HepG2 (cell line): ENCODE measurements around the gene UBE2L6. TPM values are rescaled to one million over a fixed set of nuclear protein-coding genes. Genes with fewer than 3 reads are reported as not detected.
A peak's percentile ranks its signal among the peaks of the same experiment; 100 is the strongest.

Experiments used
- DNMT1 ChIP-seq: sonication (generic); formaldehyde crosslinking; IDR thresholded peaks from 2 replicates; pipeline ENCODE4 v1.5.1; 2020; ENCODE audit warnings: mild to moderate bottlenecking, missing genetic modification reagents
- NPAS2 ChIP-seq: sonication (generic); formaldehyde crosslinking; IDR thresholded peaks from 2 replicates; pipeline ENCODE4 v1.8.0; 2022; ENCODE audit warnings: mild to moderate bottlenecking, missing genetic modification reagents, borderline replicate concordance
- SMAD3 ChIP-seq: sonication (generic); formaldehyde crosslinking; IDR thresholded peaks from 2 replicates; pipeline ENCODE4 v1.4.0; 2020; ENCODE audit warnings: missing genetic modification reagents
- SMC3 ChIP-seq: IDR thresholded peaks from 2 replicates; pipeline ENCODE4 v1.6.1; 2011; ENCODE audit warnings: low read length, improper control_type of control experiment
- SP4 ChIP-seq: sonication (generic); formaldehyde crosslinking; IDR thresholded peaks from 2 replicates; pipeline ENCODE4 v1.8.1; 2023; ENCODE audit warnings: mild to moderate bottlenecking, missing genetic modification reagents
- TFE3 ChIP-seq: IDR thresholded peaks from 2 replicates; pipeline ENCODE4 v1.6.1; 2016
- THAP9 ChIP-seq: sonication (generic); formaldehyde crosslinking; IDR thresholded peaks from 2 replicates; pipeline ENCODE4; 2020; ENCODE audit warnings: missing genetic modification reagents, mild to moderate bottlenecking, borderline replicate concordance
- UBTF ChIP-seq: sonication (generic); formaldehyde crosslinking; IDR thresholded peaks from 2 replicates; pipeline ENCODE4 v1.4.0; 2020; ENCODE audit warnings: mild to moderate bottlenecking, missing genetic modification reagents
- ZKSCAN1 ChIP-seq: fragments of 150-350 bp; IDR thresholded peaks from 2 replicates; pipeline ENCODE4 v1.6.1; 2014; ENCODE audit warnings: low read length
- ZNF3 ChIP-seq: IDR thresholded peaks from 2 replicates; pipeline ENCODE4 v1.7.0; 2017; ENCODE audit warnings: inconsistent platforms
- ZNF350 ChIP-seq: sonication (generic); formaldehyde crosslinking; IDR thresholded peaks from 2 replicates; pipeline ENCODE4 v1.4.0; 2020; ENCODE audit warnings: mild to moderate bottlenecking, low read depth, missing genetic modification reagents, borderline replicate concordance
- ZNF44 ChIP-seq: sonication (generic); formaldehyde crosslinking; IDR thresholded peaks from 2 replicates; pipeline ENCODE4 v1.5.1; 2020; ENCODE audit warnings: mild to moderate bottlenecking, missing genetic modification reagents
- ZNF562 ChIP-seq: sonication (generic); formaldehyde crosslinking; IDR thresholded peaks from 2 replicates; pipeline ENCODE4 v1.8.0; 2022; ENCODE audit warnings: missing genetic modification reagents, borderline replicate concordance
- ZNF749 ChIP-seq: sonication (generic); formaldehyde crosslinking; IDR thresholded peaks from 2 replicates; pipeline ENCODE4 v1.8.0; 2022; ENCODE audit warnings: mild to moderate bottlenecking, missing genetic modification reagents, moderate library complexity, borderline replicate concordance
- polyA plus RNA-seq, 8 experiments: library from polyadenylated mRNA; depleted of rRNA in 3 of 8; stranded (reverse) in 7 of 8; unstranded in 1 of 8; fragments of >200 nt; fragmentation: Illumina TruSeq in 4 of 8; extraction: Trizol in 4 of 8; gene quantifications; 2 replicates each; pipeline versions ENCODE4 v1.2.1 to v1.2.3, GENCODE V29; 2011 to 2016; ENCODE audit warnings: low read depth in 4 of 8, missing spikeins in 1 of 8, mixed read lengths in 1 of 8; ENCODE audit not compliant: insufficient read depth in 1 of 8
- total RNA-seq, 5 experiments: library from RNA; depleted of rRNA; stranded (reverse); fragments of >200 nt; fragmentation: Illumina TruSeq; extraction: Trizol; gene quantifications; 2 replicates each; pipeline ENCODE4 v1.2.3, GENCODE V29; 2016; ENCODE audit warnings: low read depth in 1 of 5

Gene UBE2L6
- total and polyA plus RNA-seq, 2 of the 13 experiments (the other 11 are each of a cell fraction or from before 2014, with no cell fraction given) = 30.3 to 30.4 TPM

- TF ChIP-seq THAP9 (CRISPR knock-in tag) = 0 out of 2 replicates have a peak, but pooled peaks have one; percentile 56
- peak; percentile 13; the same call in 1 of the 2 replicates for TF ChIP-seq UBTF
- no peak for TF ChIP-seq DNMT1 (CRISPR knock-in tag)
- 0 out of 2 replicates have a peak, but pooled peaks have one; percentile 9 for TF ChIP-seq ZNF350 (CRISPR knock-in tag)
- no peak for TF ChIP-seq TFE3 (CRISPR knock-in tag)
- TF ChIP-seq ZNF749 (CRISPR knock-in tag) = no peak
- peak; percentile 81 for TF ChIP-seq ZNF3 (CRISPR knock-in tag)
- peak; percentile 74 for TF ChIP-seq SMC3
- peak; percentile 75; the same call in 1 of the 2 replicates for TF ChIP-seq ZKSCAN1
- TF ChIP-seq SMAD3 (CRISPR knock-in tag) = peak; percentile 69; the same call in 1 of the 2 replicates
- 0 out of 2 replicates have a peak, but pooled peaks have one; percentile 6 for TF ChIP-seq ZNF44 (CRISPR knock-in tag)
- TF ChIP-seq SP4 (CRISPR knock-in tag) = 0 out of 2 replicates have a peak, but pooled peaks have one; percentile 42
- TF ChIP-seq NPAS2 (CRISPR knock-in tag) = 0 out of 2 replicates have a peak, but pooled peaks have one; percentile 41
- no peak for TF ChIP-seq ZNF562 (CRISPR knock-in tag)
These were observed 876 bp upstream of the UBE2L6 start (continued) for GRCh38 chr11:57568330-57568766.
